PFSK-1 (cell line): Measurements from ENCODE around the gene ASPHD2.

Experiments
- FOXP2 ChIP-seq: optimal IDR thresholded peaks from 2 replicates; pipeline ENCODE3; 2011; ENCODE audit warnings: borderline replicate concordance, control low read depth, inconsistent platforms; ENCODE audit not compliant: insufficient read depth; ENCODE audit errors: extremely low read length, extremely low read depth
- POLR2AphosphoS5 ChIP-seq: IDR thresholded peaks from 2 replicates; pipeline ENCODE4 v1.6.1; 2012; ENCODE audit warnings: low read depth, mild to moderate bottlenecking, control low read depth, low read length, moderate library complexity
- REST ChIP-seq, 2 experiments: IDR thresholded peaks; 2 replicates each; pipeline versions ENCODE4 v1.6.1 to v1.8.0; 2011 to 2012; ENCODE audit warnings: low read depth in 2 of 2, low read length in 2 of 2, control low read depth in 1 of 2, inconsistent platforms in 1 of 2, mild to moderate bottlenecking in 1 of 2, moderate library complexity in 1 of 2; ENCODE audit not compliant: insufficient read depth in 1 of 2
- SIN3A ChIP-seq: IDR thresholded peaks from 2 replicates; pipeline ENCODE4 v1.6.1; 2012; ENCODE audit warnings: mild to moderate bottlenecking, low read length, moderate library complexity, borderline replicate concordance; ENCODE audit not compliant: insufficient read depth
- TAF1 ChIP-seq: IDR thresholded peaks from 2 replicates; pipeline ENCODE4 v1.6.1; 2012; ENCODE audit warnings: low read length, control low read depth, borderline replicate concordance; ENCODE audit not compliant: insufficient read depth

ASPHD2 gene

DNA sequence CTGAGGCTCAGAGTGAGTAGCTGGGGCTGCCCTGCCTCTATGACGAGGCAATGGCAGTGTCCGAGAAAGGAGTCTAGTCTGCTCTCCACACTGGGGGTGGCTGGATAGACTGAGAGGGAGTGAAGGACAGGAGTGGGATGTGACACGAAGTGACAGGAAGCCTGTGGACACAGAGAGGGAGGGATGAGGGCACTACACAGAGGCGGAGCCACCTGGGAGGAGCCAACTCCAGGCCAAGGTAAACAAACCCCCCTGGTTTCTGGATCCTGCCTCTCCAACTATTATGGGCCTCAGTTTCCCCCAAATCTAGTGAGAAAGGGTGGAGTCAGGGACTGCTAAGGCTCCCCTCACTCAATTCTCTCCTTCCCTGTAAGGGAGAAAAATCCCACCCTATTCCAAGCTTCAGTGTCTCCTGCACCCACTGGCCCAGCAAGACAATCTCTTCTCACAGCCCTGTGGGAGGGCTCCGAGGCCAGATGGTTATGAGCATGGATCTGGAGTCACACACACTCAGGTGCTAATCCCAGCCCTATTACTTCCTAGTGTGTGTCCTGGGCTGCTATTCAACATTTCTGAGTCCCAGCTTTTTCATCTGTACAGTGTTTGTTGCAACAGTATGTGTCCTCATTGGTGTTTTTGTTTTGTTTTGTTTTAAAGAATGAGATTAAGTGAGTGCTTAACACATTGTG lies 24.9 kb downstream of the ASPHD2 start:
- TF ChIP-seq FOXP2 = no peak
- no peak for TF ChIP-seq REST (IDR thresholded peaks at IDR 0.05; ENCODE audit: insufficient read depth in 1 of 2, low read depth in 2 of 2, low read length in 2 of 2)
- TF ChIP-seq POLR2AphosphoS5 = no peak
- no peak for TF ChIP-seq SIN3A
- no peak for TF ChIP-seq TAF1

DNA sequence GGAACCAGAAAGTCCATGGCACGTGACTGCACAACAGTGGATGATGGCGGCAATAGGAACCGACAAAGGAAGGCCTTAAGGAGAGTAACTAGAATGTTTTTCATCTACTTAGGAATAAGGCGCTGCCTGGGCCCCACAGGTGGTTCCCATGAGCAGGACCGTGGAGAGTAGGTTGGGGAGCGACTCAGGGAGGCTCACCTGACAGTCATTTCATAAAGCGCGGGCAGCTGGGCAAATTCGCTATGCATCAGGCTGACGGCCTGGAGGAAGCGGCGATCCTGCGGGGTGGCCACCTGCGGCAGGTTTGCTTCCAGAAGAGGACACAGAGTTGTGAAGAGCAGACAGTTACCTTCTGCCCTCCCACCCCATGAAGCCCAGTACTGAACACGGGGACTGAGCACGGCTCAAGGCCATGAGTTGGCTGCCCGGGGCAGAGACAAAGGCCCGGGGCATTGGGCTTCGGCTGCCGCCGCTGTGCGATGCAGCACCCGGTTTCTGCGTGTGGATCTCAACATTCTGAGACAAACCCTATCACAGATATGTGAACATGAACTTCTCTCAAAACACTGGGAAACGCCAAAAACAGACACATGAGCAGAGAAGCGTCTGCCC lies 28.7 kb downstream of the ASPHD2 start:
- TF ChIP-seq TAF1 = no peak
- TF ChIP-seq REST (IDR thresholded peaks at IDR 0.05; ENCODE audit: insufficient read depth in 1 of 2, low read depth in 2 of 2, low read length in 2 of 2) = no peak
- no peak for TF ChIP-seq FOXP2
- TF ChIP-seq SIN3A = no peak
- TF ChIP-seq POLR2AphosphoS5 = no peak

- TF ChIP-seq REST (IDR thresholded peaks at IDR 0.05; ENCODE audit: insufficient read depth in 1 of 2, low read depth in 2 of 2, low read length in 2 of 2) (no peak), POLR2AphosphoS5 (no peak), FOXP2 (no peak), SIN3A (no peak), TAF1 (no peak)
These were observed 31.1 kb downstream of the ASPHD2 start for GRCh38 chr22:26460202-26460601.

DNA sequence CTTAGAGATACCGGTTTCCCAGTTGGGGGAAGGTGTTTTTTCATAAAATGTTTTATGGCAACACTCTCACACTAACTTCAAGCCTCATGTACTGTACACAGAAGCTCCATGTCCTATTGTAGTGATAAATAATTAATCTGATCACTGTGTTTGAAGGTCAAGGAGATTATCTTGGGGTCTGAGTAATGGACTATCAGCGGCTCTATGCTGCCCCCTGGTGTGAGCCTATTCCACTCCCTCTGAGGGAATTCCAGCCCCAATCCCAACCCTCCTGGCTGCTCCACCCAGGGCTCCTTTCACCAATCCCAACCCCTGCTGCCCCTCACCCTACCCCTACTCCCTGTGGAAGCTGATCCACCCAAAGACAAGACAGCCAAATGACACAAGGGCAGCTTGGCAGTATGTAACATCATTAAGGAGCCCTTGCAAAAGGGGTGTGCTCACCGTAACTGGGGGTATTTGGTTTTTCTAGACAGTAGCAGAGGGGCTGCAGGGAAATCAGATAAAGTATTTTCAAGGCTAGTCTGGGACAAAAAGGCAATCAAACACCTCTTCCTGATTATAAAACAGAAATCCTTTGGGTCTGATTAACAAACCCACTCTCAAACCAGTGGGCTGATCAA lies 32.2 kb downstream of the ASPHD2 start:
- TF ChIP-seq POLR2AphosphoS5 = no peak
- TF ChIP-seq FOXP2 = no peak
- TF ChIP-seq SIN3A = no peak
- TF ChIP-seq TAF1 = no peak
- no peak for TF ChIP-seq REST (IDR thresholded peaks at IDR 0.05; ENCODE audit: insufficient read depth in 1 of 2, low read depth in 2 of 2, low read length in 2 of 2)

DNA sequence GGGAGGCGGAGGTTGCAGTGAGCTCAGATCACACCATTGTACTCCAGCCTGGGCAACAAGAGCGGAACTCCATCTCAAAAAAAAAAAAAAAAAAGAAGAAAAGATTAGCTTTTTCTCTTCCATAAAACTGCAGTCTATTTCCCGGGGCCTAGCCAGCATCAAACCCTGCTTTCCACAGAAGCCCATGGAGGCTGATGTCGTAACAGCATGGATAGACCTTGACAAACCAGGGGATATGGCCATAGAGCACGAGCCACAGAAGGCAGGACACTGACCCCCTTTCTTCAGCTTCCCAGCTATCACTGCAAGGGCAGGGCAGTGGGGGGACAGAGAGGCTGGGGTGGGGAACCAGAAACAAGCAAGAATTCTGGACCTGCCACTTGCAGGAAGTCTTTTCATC lies 33.0 kb downstream of the ASPHD2 start:
- no peak for TF ChIP-seq REST (IDR thresholded peaks at IDR 0.05; ENCODE audit: insufficient read depth in 1 of 2, low read depth in 2 of 2, low read length in 2 of 2)
- no peak for TF ChIP-seq SIN3A
- TF ChIP-seq POLR2AphosphoS5 = no peak
